Endothelial cell of umbilical vein (primary cell): ENCODE measurements around the gene SFXN4. TPM values are rescaled to one million over a fixed set of nuclear protein-coding genes. Genes with fewer than 3 reads are reported as not detected.

Source experiments
- BruUV-seq: library from RNA; stranded (reverse); fragments of 400-500 nt; replicated peaks from 2 replicates; lab custom pipeline; 2021; lab: Mats Ljungman, UMichigan
- CTCF ChIA-PET: fragments of 300-600, 350-600 bp; sonication (Branson Sonifier 250); formaldehyde crosslinking; loops from one replicate; lab custom pipeline; 2021; ENCODE audit warnings: antibody characterized with exemption, inconsistent platforms; lab: Charles Lee
- POLR2A ChIA-PET: fragments of 300-600, 350-600 bp; sonication (Branson Sonifier 250); formaldehyde crosslinking; loops from one replicate; lab custom pipeline; 2021; ENCODE audit warnings: antibody characterized with exemption, inconsistent platforms; lab: Charles Lee
- DNase-seq: peaks from one replicate; pipeline ENCODE4 v3.0.0-alpha.2; 2011; ENCODE audit warnings: low read depth, low spot score
- FAIRE-seq: peaks from 2 replicates; lab custom pipeline; 2011; peaks lifted over from hg19 to GRCh38; lab: Jason Lieb, UNC
- H2AFZ ChIP-seq: 2 replicates; pipeline ENCODE4 v1.6.0; 2012; ENCODE audit warnings: low read depth, low read length, control low read depth, inconsistent platforms
- H3K27ac ChIP-seq: 2 replicates; pipeline ENCODE4 v1.5.1; 2011; ENCODE audit warnings: low read depth, mild to moderate bottlenecking, control low read depth, low read length, moderate library complexity; ENCODE audit not compliant: insufficient read depth
- H3K27me3 ChIP-seq, 2 experiments: 2 replicates each; pipeline versions ENCODE4 v1.6.0 to v1.6.1; 2011; ENCODE audit warnings: low read length in 2 of 2, mixed read lengths in 1 of 2; ENCODE audit not compliant: control insufficient read depth in 2 of 2, insufficient read depth in 2 of 2
- H3K36me3 ChIP-seq, 2 experiments: 2 replicates in 1 of 2; 3 replicates in 1 of 2; pipeline ENCODE4 v1.5.1; 2011; ENCODE audit warnings: low read length in 2 of 2, mild to moderate bottlenecking in 1 of 2, moderate library complexity in 1 of 2; ENCODE audit not compliant: control insufficient read depth in 2 of 2, insufficient read depth in 2 of 2; ENCODE audit errors: extremely low read depth in 1 of 2
- H3K4me1 ChIP-seq: 3 replicates; pipeline ENCODE4 v1.5.1; 2011; ENCODE audit warnings: mild to moderate bottlenecking, low read length; ENCODE audit not compliant: control insufficient read depth, insufficient read depth; ENCODE audit errors: extremely low read depth
- H3K4me2 ChIP-seq: 2 replicates; pipeline ENCODE4 v1.6.1; 2011; ENCODE audit warnings: low read length, control low read depth, mixed read lengths; ENCODE audit not compliant: insufficient read depth
- H3K4me3 ChIP-seq, 3 experiments: fragments of 200-600 bp in 1 of 3; sonication (generic), shearing (Covaris generic) in 1 of 3; replicated peaks in 1 of 3; 2 replicates each; pipeline ENCODE4 v1.5.1; 2011 to 2016; ENCODE audit warnings: control low read depth in 3 of 3, low read length in 3 of 3, mild to moderate bottlenecking in 2 of 3, inconsistent platforms in 1 of 3, low read depth in 1 of 3, moderate library complexity in 1 of 3; ENCODE audit not compliant: insufficient read depth in 1 of 3
- H3K79me2 ChIP-seq: 2 replicates; pipeline ENCODE4 v1.6.0; 2012; ENCODE audit warnings: low read length, inconsistent platforms; ENCODE audit not compliant: control insufficient read depth, insufficient read depth
- H3K9ac ChIP-seq: replicated peaks from 2 replicates; pipeline ENCODE3; 2011; ENCODE audit warnings: low read length, control low read depth; ENCODE audit not compliant: insufficient read depth; ENCODE audit errors: extremely low read depth
- H3K9me1 ChIP-seq: replicated peaks from 3 replicates; pipeline ENCODE4 v1.6.0; 2011; ENCODE audit warnings: mild to moderate bottlenecking, low read length; ENCODE audit not compliant: control insufficient read depth, insufficient read depth; ENCODE audit errors: extremely low read depth
- H3K9me3 ChIP-seq: replicated peaks from 2 replicates; pipeline ENCODE4 v1.5.1; 2012; ENCODE audit warnings: low read length, inconsistent platforms; ENCODE audit not compliant: control insufficient read depth, insufficient read depth
- H4K20me1 ChIP-seq: replicated peaks from 2 replicates; pipeline ENCODE3; 2011; ENCODE audit warnings: mild to moderate bottlenecking, low read length; ENCODE audit not compliant: control insufficient read depth, insufficient read depth; ENCODE audit errors: extremely low read depth
- CTCF ChIP-seq, 2 donors: IDR thresholded peaks; 1 replicate in 1 of 2; 2 replicates in 1 of 2; pipeline ENCODE4 v1.5.1; 2011; ENCODE audit warnings: low read length in 2 of 2, mild to moderate bottlenecking in 2 of 2, moderate library complexity in 2 of 2, control low read depth in 1 of 2, inconsistent platforms in 1 of 2, low read depth in 1 of 2; ENCODE audit not compliant: insufficient read depth in 1 of 2; ENCODE audit errors: extremely low read depth in 1 of 2
- EZH2 ChIP-seq: IDR thresholded peaks from 2 replicates; pipeline ENCODE4 v1.6.1; 2012; ENCODE audit warnings: borderline replicate concordance, low read depth, mild to moderate bottlenecking, moderate library complexity, low read length, inconsistent platforms; ENCODE audit not compliant: severe bottlenecking
- FOS ChIP-seq: IDR thresholded peaks from 2 replicates; pipeline ENCODE4 v1.6.1; 2011; ENCODE audit warnings: mild to moderate bottlenecking, low read length, moderate library complexity, borderline replicate concordance; ENCODE audit not compliant: insufficient read depth
- GATA2 ChIP-seq: IDR thresholded peaks from 2 replicates; pipeline ENCODE4 v1.7.0; 2011; ENCODE audit warnings: low read depth, mild to moderate bottlenecking, moderate library complexity, mixed read lengths, low read length; ENCODE audit not compliant: insufficient read length, insufficient read depth
- JUN ChIP-seq: IDR thresholded peaks from 2 replicates; pipeline ENCODE4 v1.6.1; 2011; ENCODE audit warnings: borderline replicate concordance, low read depth; ENCODE audit not compliant: insufficient read length, insufficient read depth
- MAX ChIP-seq: IDR thresholded peaks from 2 replicates; pipeline ENCODE4 v1.6.1; 2011; ENCODE audit not compliant: insufficient read depth, insufficient read length
- POLR2A ChIP-seq: IDR thresholded peaks from 2 replicates; pipeline ENCODE4 v1.6.1; 2012; ENCODE audit warnings: low read depth, mild to moderate bottlenecking, control low read depth, low read length
- POLR2AphosphoS5 ChIP-seq: IDR thresholded peaks from 2 replicates; pipeline ENCODE4 v1.6.1; 2012; ENCODE audit warnings: low read depth, mild to moderate bottlenecking, control low read depth, low read length, moderate library complexity; ENCODE audit not compliant: insufficient read depth
- dilution Hi-C: fragments of 300-500 bp; cut with MboI; formaldehyde crosslinking; loops from one replicate; pipeline ENCODE4 v1.15.0; 2019; ENCODE audit warnings: low sequenced_read_pairs; ENCODE audit not compliant: extremely low pct_ligation_motif_present
- intact Hi-C: fragments of 100-400 bp; cut with micrococcal nuclease; formaldehyde crosslinking; loops from one replicate; pipeline ENCODE4 v1.10.0; 2022
- polyA plus RNA-seq, 4 experiments: library from polyadenylated mRNA; depleted of rRNA in 3 of 4; stranded (reverse) in 3 of 4; unstranded in 1 of 4; fragments of >200 nt; gene quantifications; 2 replicates each; pipeline versions ENCODE4 v1.2.1 to v1.2.3, GENCODE V29; 2011 to 2012; ENCODE audit warnings: missing spikeins in 1 of 4
- total RNA-seq: library from RNA; stranded (reverse); gene quantifications from 2 replicates; pipeline ENCODE4 v1.2.3, GENCODE V29; 2021

The SFXN4 gene
- total and polyA plus RNA-seq, 2 donors (not counting 3 experiments of a cell fraction or from before 2014, with no cell fraction given) = 11.1 to 14.5 TPM

DNA sequence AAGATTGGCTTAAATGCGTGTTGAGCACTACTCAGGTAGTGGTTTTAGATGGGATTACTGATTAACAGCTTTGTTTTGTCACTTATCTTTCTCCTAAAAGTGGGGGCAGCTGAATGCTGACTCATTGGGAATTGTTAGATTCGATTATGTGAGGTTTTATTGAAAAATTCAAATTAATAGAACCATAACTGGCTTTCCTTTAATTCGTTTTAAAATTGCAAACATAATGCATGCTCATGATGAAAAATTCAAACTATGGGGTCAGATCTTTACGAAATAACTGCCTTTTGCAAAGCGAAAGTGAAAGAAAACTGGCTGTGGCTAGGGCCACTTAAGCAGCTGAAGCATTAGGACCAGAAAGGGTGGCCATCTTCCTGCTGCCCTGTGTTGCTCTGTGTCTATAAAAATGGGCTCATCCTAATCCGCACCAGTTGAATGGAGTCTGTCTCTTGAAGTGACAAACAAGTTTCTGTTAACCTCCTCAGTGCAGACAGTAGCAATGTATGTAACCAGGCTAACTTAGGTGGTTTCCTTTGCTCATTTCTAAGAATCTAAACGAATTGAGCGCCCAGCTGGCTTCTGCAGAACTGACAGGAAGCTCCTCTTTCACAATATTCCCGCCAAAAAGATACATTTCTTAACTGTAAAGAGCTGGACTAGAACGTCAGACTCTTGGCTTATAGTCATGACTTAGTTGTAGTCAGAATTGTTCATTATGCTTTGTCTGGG lies 33.8 kb downstream of the SFXN4 start:
- CTCF ChIA-PET = interaction anchor here (1.1 to 1.3 kb wide), 3 partner anchors 8 to 314 kb away, joined by 3 read pairs; no protein-coding TSS in a partner anchor
- FAIRE-seq (no peak), DNase-seq (peak; percentile 26)
- Histone ChIP-seq H3K9me1 (no peaks in the 10 kb centered on the region), H3K27me3 (no peaks in the 10 kb centered on the region), H3K4me1 (peaks cover 8% of the 10 kb centered on the region), H3K36me3 (peaks cover 8 to 32% of the 10 kb centered on the region in 2 experiments), H3K9me3 (no peaks in the 10 kb centered on the region), H2AFZ (no peak overlapping the region), H3K4me3 (peak overlapping the region in 1 of 3 experiments; percentile 39), H3K4me2 (peak overlapping the region; percentile 63), H3K79me2 (no peaks in the 10 kb centered on the region), H4K20me1 (no peaks in the 10 kb centered on the region), H3K27ac (no peak overlapping the region), H3K9ac (no peak overlapping the region)
- intact Hi-C loops = no loop called here
- POLR2A ChIA-PET = no interaction called here
- dilution Hi-C loops = no loop called here
- TF ChIP-seq CTCF (IDR thresholded peaks at IDR 0.05; ENCODE audit: extremely low read depth in 1 of 2, insufficient read depth in 1 of 2, low read depth in 1 of 2, low read length in 2 of 2) (no peak), GATA2 (no peak), JUN (no peak), EZH2 (no peak), FOS (no peak), POLR2AphosphoS5 (no peak), POLR2A (no peak), MAX (no peak)
- BruUV-seq = no TSS peak
